IPS-15b (cell line): ENCODE data around the gene STK33.

Experiments
- H3K27me3 ChIP-seq: one replicate; pipeline ENCODE4 v1.6.1; 2013; ENCODE audit warnings: low read length; ENCODE audit not compliant: control insufficient read depth, insufficient read depth
- H3K36me3 ChIP-seq: one replicate; pipeline ENCODE4 v1.6.1; 2013; ENCODE audit warnings: low read length; ENCODE audit not compliant: control insufficient read depth, insufficient read depth
- H3K4me1 ChIP-seq: one replicate; pipeline ENCODE4 v1.6.1; 2013; ENCODE audit warnings: mild to moderate bottlenecking, low read length; ENCODE audit not compliant: control insufficient read depth, insufficient read depth
- H3K4me3 ChIP-seq: one replicate; pipeline ENCODE4 v1.5.1; 2013; ENCODE audit warnings: low read depth, low read length
- H3K9ac ChIP-seq: one replicate; pipeline ENCODE4 v1.6.1; 2013; ENCODE audit warnings: low read depth, mild to moderate bottlenecking, low read length
- H3K9me3 ChIP-seq: one replicate; pipeline ENCODE4 v1.6.1; 2013; ENCODE audit warnings: mild to moderate bottlenecking, low read length; ENCODE audit not compliant: control insufficient read depth, insufficient read depth

STK33 gene

DNA sequence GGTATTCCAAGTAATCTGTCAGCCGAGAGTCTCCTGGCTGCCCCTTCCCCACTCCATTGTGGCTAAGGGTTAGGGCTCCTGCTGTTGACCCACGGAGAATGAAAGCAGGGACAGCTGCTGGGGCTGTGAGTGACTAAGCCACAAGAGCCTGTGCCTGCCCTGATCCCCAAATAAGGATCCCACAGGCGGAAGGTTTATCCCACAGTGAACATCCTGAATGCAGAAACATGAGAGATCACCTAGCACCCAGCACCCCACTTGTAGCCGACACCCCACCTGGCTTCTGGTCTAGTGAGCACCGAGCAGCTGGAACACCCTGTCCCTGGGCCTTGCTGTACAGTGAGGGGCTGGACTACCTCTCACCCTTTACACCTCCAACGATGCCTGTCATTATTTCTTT lies 212.7 kb downstream of the STK33 start:
- H3K9me3 ChIP-seq, result no peaks in the 10 kb centered on the region
- no peak overlapping the region for H3K4me3 ChIP-seq
- H3K9ac ChIP-seq, result no peak overlapping the region
- no peaks in the 10 kb centered on the region for H3K27me3 ChIP-seq
- no peaks in the 10 kb centered on the region for H3K4me1 ChIP-seq
- H3K36me3 ChIP-seq, result no peaks in the 10 kb centered on the region

GRCh38 chr11:8375932-8376331 lies 218.1 kb downstream of the STK33 start:
- no peak overlapping the region for H3K9ac ChIP-seq
- no peaks in the 10 kb centered on the region for H3K27me3 ChIP-seq
- no peak overlapping the region for H3K4me3 ChIP-seq
- peaks cover 3% of the 10 kb centered on the region for H3K4me1 ChIP-seq
- no peaks in the 10 kb centered on the region for H3K36me3 ChIP-seq
- H3K9me3 ChIP-seq, result no peaks in the 10 kb centered on the region

DNA sequence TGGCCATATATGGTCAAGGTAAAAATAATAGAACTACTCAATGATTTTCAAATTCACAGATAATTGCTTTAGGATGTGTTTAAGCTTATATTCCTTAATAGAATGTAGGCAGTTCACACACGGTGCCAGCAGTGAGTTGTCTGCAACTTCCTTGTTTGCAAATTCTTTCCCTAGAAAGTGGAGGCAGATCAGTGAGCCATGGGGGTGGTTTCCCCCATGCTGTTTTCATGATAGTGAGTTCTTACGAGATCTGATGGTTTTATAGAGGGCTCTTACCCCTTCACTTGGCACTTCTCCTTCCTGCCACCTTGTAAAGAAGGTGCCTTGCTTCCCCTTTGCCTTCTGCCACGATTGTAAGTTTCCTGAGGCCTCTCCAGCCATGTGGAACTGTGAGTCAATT lies 218.6 kb downstream of the STK33 start:
- Histone ChIP-seq H3K27me3 (no peaks in the 10 kb centered on the region), H3K4me3 (no peak overlapping the region), H3K36me3 (no peaks in the 10 kb centered on the region), H3K4me1 (peaks cover 3% of the 10 kb centered on the region), H3K9ac (no peak overlapping the region), H3K9me3 (no peaks in the 10 kb centered on the region)

DNA sequence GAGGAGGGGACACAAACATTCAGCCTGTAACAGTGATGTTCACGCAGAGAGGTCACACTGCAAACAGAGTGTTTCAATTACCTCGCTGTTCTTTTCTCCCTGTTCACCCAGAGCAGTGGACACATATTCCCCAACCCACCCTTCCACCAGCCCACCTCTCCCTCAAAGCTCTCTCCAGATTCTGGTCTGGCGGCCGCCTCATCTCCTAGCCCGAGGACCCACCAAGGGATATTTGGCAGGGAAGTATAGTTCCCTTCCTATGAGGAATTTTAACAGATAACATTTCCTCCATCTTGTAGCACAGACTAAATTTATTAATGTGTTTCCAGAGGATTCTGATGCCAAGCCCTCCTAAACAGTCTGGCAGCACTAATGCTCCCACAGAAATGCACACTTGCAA lies 219.3 kb downstream of the STK33 start:
- H3K4me1 ChIP-seq, result peaks cover 3% of the 10 kb centered on the region
- H3K36me3 ChIP-seq, result no peaks in the 10 kb centered on the region
- H3K9me3 ChIP-seq, result no peaks in the 10 kb centered on the region
- no peak overlapping the region for H3K9ac ChIP-seq
- no peaks in the 10 kb centered on the region for H3K27me3 ChIP-seq
- no peak overlapping the region for H3K4me3 ChIP-seq

- no peaks in the 10 kb centered on the region for H3K9me3 ChIP-seq
- no peak overlapping the region for H3K9ac ChIP-seq
- peaks cover 3% of the 10 kb centered on the region for H3K4me1 ChIP-seq
Measured at GRCh38 chr11:8373519-8374432, 220.3 kb downstream of the STK33 start.

GRCh38 chr11:8372641-8373381 lies 221.2 kb downstream of the STK33 start:
- H3K4me3 ChIP-seq, result no peak overlapping the region
- H3K9ac ChIP-seq, result no peak overlapping the region
- H3K9me3 ChIP-seq, result no peaks in the 10 kb centered on the region
- no peaks in the 10 kb centered on the region for H3K36me3 ChIP-seq
- H3K4me1 ChIP-seq, result peaks cover 3% of the 10 kb centered on the region
- no peaks in the 10 kb centered on the region for H3K27me3 ChIP-seq

More at GRCh38 chr11:8373519-8374432, 220.3 kb downstream of the STK33 start:
- no peaks in the 10 kb centered on the region for H3K36me3 ChIP-seq
- H3K27me3 ChIP-seq, result no peaks in the 10 kb centered on the region
- H3K4me3 ChIP-seq, result no peak overlapping the region

GRCh38 chr11:8371516-8371884 lies 222.5 kb downstream of the STK33 start:
- Histone ChIP-seq H3K27me3 (no peaks in the 10 kb centered on the region), H3K9ac (no peak overlapping the region), H3K4me1 (peaks cover 3% of the 10 kb centered on the region), H3K36me3 (no peaks in the 10 kb centered on the region), H3K4me3 (no peak overlapping the region), H3K9me3 (no peaks in the 10 kb centered on the region)

GRCh38 chr11:8370812-8371515 lies 223.1 kb downstream of the STK33 start:
- Histone ChIP-seq H3K36me3 (no peaks in the 10 kb centered on the region), H3K4me1 (peaks cover 3% of the 10 kb centered on the region), H3K9ac (no peak overlapping the region), H3K4me3 (no peak overlapping the region), H3K27me3 (no peaks in the 10 kb centered on the region), H3K9me3 (no peaks in the 10 kb centered on the region)

- no peak overlapping the region for H3K4me3 ChIP-seq
- H3K27me3 ChIP-seq, result no peaks in the 10 kb centered on the region
- H3K9ac ChIP-seq, result no peak overlapping the region
- H3K9me3 ChIP-seq, result no peaks in the 10 kb centered on the region
- no peaks in the 10 kb centered on the region for H3K36me3 ChIP-seq
- no peaks in the 10 kb centered on the region for H3K4me1 ChIP-seq
Measured at GRCh38 chr11:8369592-8370205, 224.3 kb downstream of the STK33 start.

DNA sequence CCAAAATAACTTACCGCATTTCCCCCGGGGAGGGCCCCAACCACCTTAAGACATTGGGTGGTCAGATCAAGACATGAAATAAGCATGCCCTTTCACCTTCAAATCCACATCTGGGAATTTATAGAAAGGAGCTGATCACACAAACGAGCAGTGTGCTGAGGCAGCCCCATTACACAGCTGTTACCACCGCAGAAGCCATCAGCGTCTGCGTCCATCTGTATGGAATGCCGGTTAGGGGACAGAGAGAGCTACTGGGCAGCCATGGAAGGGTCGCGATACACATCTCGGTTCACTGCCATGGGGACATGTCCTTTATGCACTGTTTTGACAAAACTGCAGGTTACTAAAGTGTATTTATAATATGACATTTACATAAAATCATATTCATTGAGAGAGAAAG lies 225.3 kb downstream of the STK33 start:
- Histone ChIP-seq H3K27me3 (no peaks in the 10 kb centered on the region), H3K9ac (no peak overlapping the region), H3K4me1 (no peaks in the 10 kb centered on the region), H3K4me3 (no peak overlapping the region), H3K36me3 (no peaks in the 10 kb centered on the region), H3K9me3 (no peaks in the 10 kb centered on the region)

- no peak overlapping the region for H3K9ac ChIP-seq
- H3K4me1 ChIP-seq, result no peaks in the 10 kb centered on the region
- H3K4me3 ChIP-seq, result no peak overlapping the region
- H3K9me3 ChIP-seq, result no peaks in the 10 kb centered on the region
- no peaks in the 10 kb centered on the region for H3K36me3 ChIP-seq
- no peaks in the 10 kb centered on the region for H3K27me3 ChIP-seq
Measured at GRCh38 chr11:8368194-8368593, 225.8 kb downstream of the STK33 start.
